ENCODE data around the gene RIPPLY2. TPM values are rescaled to one million over a fixed set of nuclear protein-coding genes. Genes with fewer than 3 reads are reported as not detected.

Gene RIPPLY2
- total and polyA plus RNA-seq, 9 of the 15 experiments (the other 6 are each of a cell fraction or from before 2014, with no cell fraction given) = not detected

DNA sequence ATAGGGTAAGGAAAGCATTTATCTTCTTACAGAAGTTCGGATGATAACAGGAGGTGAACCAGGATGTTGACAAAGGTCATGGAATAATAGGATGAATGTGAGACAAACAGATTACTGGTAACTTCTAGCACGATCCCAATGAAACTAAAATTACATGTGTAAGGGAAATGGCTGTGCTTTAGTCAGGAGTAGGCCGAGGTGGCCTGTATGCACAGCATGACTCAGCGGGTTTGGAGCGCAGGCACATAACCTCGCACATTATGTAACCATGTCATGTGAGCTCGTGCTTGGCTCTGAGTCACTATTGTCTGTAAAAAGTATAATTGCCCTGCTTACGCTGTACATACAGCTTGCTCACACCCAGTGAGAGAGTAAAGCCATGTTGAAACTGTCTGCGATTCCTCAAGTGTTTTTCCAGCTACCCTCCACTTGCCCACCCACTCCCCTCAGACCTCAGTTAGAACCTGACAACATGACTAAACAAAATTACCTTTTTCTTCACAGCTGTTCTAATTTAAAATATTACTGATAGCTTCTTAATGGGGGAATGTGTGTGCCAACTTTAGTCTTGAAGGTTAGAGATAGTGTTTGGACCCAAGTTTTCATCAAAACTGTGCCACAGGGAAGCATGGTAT lies 14.5 kb downstream of the RIPPLY2 start (continued):
- TF ChIP-seq, protein P1, sequence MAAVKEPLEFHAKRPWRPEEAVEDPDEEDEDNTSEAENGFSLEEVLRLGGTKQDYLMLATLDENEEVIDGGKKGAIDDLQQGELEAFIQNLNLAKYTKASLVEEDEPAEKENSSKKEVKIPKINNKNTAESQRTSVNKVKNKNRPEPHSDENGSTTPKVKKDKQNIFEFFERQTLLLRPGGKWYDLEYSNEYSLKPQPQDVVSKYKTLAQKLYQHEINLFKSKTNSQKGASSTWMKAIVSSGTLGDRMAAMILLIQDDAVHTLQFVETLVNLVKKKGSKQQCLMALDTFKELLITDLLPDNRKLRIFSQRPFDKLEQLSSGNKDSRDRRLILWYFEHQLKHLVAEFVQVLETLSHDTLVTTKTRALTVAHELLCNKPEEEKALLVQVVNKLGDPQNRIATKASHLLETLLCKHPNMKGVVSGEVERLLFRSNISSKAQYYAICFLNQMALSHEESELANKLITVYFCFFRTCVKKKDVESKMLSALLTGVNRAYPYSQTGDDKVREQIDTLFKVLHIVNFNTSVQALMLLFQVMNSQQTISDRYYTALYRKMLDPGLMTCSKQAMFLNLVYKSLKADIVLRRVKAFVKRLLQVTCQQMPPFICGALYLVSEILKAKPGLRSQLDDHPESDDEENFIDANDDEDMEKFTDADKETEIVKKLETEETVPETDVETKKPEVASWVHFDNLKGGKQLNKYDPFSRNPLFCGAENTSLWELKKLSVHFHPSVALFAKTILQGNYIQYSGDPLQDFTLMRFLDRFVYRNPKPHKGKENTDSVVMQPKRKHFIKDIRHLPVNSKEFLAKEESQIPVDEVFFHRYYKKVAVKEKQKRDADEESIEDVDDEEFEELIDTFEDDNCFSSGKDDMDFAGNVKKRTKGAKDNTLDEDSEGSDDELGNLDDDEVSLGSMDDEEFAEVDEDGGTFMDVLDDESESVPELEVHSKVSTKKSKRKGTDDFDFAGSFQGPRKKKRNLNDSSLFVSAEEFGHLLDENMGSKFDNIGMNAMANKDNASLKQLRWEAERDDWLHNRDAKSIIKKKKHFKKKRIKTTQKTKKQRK (IDR thresholded peaks at IDR 0.05; ENCODE audit: borderline replicate concordance, low read depth, low read length) = peak; percentile 85; the same call in 1 of the 2 replicates
- TF ChIP-seq TRIM28 (IDR thresholded peaks at IDR 0.05) (peak; percentile 86), SAFB2 (IDR thresholded peaks at IDR 0.05; ENCODE audit: borderline replicate concordance, low read depth, low read length, severe bottlenecking) (no peak), ZNF644 (tag; IDR thresholded peaks at IDR 0.05; ENCODE audit: low read depth) (peak; percentile 82; the same call in 1 of the 2 replicates), MEF2D (tag; conservative IDR thresholded peaks at IDR 0.05; ENCODE audit: low read depth) (peak; percentile 86), TEAD1 (CRISPR knock-in tag; IDR thresholded peaks at IDR 0.05) (peak in 1 of 2 experiments; percentile 75; a peak in 1 of 4 replicates), TAF9B (IDR thresholded peaks at IDR 0.05; ENCODE audit: partially characterized antibody) (peak; percentile 30), MTA3 (IDR thresholded peaks at IDR 0.05; ENCODE audit: borderline replicate concordance) (peak; percentile 57; the same call in 1 of the 2 replicates), TFAM (CRISPR knock-in tag; conservative IDR thresholded peaks at IDR 0.05) (no peak), STAT5A (IDR thresholded peaks at IDR 0.05; ENCODE audit: borderline replicate concordance, low read length) (no peak), SNIP1 (IDR thresholded peaks at IDR 0.05; ENCODE audit: low read depth) (no peak), HMG20A (CRISPR knock-in tag; conservative IDR thresholded peaks at IDR 0.05) (no peak), EP300 (IDR thresholded peaks at IDR 0.05; ENCODE audit: low read length) (no peak), SP2 (IDR thresholded peaks at IDR 0.05; ENCODE audit: extremely low read depth, low read depth, low read length, poor library complexity, severe bottlenecking) (no peak), ZNF699 (CRISPR knock-in tag; IDR thresholded peaks at IDR 0.05; ENCODE audit: insufficient replicate concordance) (no peak), ZBTB8A (IDR thresholded peaks at IDR 0.05; ENCODE audit: partially characterized antibody) (no peak), ZFP36 (IDR thresholded peaks at IDR 0.05; ENCODE audit: low read depth, low read length, partially characterized antibody) (peak; percentile 58)
- TF ChIP-seq, protein P2, sequence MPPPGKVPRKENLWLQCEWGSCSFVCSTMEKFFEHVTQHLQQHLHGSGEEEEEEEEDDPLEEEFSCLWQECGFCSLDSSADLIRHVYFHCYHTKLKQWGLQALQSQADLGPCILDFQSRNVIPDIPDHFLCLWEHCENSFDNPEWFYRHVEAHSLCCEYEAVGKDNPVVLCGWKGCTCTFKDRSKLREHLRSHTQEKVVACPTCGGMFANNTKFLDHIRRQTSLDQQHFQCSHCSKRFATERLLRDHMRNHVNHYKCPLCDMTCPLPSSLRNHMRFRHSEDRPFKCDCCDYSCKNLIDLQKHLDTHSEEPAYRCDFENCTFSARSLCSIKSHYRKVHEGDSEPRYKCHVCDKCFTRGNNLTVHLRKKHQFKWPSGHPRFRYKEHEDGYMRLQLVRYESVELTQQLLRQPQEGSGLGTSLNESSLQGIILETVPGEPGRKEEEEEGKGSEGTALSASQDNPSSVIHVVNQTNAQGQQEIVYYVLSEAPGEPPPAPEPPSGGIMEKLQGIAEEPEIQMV (tag; conservative IDR thresholded peaks at IDR 0.05; ENCODE audit: low read depth) = peak; percentile 84
- TF ChIP-seq, protein P3, sequence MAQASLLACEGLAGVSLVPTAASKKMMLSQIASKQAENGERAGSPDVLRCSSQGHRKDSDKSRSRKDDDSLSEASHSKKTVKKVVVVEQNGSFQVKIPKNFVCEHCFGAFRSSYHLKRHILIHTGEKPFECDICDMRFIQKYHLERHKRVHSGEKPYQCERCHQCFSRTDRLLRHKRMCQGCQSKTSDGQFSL (CRISPR knock-in tag; IDR thresholded peaks at IDR 0.05) = no peak
- TF ChIP-seq, protein P3 (tag; IDR thresholded peaks at IDR 0.05) = peak in 1 of 2 experiments; percentile 75; a peak in 2 of 4 replicates
- TF ChIP-seq, protein P4, sequence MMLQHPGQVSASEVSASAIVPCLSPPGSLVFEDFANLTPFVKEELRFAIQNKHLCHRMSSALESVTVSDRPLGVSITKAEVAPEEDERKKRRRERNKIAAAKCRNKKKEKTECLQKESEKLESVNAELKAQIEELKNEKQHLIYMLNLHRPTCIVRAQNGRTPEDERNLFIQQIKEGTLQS (IDR thresholded peaks at IDR 0.05) = peak; percentile 71
- TF ChIP-seq, protein P4 (CRISPR knock-in tag; conservative IDR thresholded peaks at IDR 0.05) = no peak
